NCI-H1930 (cell line): ENCODE results near the gene IL37.
"Not testable (repeated sequence)": the region's sequence is repeated elsewhere in the genome, so short reads cannot be mapped to it uniquely, and the experiment has no call there.

Experiments used
- DNase-seq, 2 experiments: peaks; one replicate each; lab custom pipeline; 2025; lab: John Stamatoyannopoulos, UW

IL37 gene

DNA sequence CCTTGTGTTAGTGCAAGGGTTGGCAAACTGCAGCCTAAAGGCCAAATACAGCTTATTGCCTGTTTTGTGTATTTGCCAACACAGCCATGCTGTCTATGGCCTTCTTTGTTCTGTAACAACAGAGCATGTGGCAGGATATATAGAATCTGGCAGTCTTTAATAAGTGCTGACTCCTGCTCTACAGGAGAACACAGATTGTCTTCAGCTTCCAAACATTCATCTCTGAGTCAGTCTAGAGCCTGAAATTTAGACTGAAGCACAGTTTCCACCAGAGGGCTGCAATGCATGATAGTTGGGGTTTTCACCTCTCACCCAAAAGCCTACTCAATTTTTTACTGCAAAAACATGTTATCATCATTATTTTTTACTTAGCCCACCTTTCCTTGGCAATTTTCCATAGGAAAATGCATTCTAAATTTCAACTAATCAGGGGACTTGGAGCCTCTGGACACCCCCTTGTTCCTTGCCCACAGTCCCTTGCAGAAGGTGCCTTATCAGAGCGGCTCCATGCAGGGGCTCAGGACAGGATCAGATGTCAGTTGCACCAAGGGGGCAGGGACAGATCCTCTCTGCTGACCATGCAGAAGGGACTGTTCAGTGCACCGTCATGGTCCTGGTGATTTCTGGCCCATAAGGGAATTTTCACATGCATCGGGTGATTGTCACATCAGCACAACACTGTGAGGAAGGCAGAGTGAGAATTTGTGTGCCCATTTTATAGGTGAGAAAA lies 12.4 kb downstream of the IL37 start:
- DNase-seq = no peak

DNA sequence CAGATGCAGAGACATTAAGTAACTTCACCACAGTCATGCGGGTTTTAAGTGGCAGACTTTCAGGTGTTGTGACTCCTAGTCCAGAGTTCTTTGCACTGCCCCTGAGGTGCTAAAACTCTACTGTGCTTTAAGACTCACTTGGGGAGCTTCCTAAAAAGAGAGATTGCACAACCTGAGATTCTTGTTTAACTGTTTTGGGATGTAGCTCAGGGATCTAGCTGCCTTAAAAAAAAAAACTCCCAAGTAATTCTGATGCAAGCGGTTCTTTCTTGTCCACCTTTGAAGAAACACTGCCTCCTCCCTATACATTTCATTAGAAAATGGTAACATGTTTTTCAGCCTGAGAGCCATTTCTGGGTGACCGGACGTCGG lies 13.0 kb downstream of the IL37 start:
- no peak for DNase-seq

DNA sequence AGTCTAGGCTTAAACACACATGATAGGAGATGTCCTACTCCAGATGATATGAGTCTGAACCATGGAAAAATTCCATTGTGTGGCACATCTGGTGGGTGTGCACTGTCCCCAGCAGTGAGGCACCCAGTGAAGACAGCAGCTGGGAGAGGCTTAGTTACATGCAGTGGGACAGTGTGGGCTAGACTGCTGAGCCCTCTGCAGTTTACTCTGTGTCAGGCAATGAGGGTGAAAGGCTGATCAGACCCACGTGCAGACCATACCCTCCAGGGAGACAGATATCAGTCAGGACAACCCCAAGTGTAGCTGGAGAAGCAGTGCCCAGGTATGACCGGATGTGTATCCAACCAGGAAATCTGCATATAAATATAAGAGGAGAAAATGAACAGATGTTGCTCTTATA lies 13.4 kb downstream of the IL37 start:
- no peak for DNase-seq

DNA sequence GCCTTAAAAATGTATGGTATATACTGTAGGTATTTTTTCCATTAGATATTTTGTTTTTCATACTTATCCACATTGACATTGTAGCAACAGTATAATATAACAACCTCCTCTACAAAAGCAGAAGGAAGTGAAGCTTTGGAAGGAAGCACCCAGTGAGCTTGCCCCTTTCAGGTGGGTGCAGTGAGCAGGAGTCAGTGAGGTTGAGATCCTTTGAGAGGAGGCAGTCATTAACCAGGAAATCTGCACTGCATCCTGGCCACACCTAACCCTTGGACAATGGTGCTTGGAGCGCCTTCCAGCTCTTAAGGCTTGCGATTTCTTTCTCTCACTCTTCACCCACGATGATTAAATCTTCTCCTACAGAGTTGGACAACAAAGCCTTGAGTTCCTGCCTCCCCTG lies 13.9 kb downstream of the IL37 start:
- no peak for DNase-seq

DNA sequence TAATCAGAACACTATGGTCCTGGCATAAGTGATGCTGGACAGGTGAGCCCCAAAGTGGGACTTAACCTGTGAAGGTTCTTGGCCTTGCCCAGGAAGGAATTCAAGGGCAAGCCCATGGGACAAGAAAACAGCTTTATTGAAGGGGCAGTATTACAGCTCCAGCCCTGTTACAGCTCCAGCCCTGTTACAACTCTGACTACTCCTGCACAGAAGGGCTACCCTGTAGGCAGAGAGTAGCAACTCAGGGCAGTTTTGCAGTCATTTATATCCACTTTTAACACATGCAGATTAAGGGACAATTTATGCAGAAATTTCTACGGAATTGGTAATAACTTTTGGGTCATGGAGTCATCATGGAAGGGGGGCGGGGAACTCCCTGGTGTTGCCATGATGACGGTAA lies 15.7 kb downstream of the IL37 start:
- no peak for DNase-seq

DNA sequence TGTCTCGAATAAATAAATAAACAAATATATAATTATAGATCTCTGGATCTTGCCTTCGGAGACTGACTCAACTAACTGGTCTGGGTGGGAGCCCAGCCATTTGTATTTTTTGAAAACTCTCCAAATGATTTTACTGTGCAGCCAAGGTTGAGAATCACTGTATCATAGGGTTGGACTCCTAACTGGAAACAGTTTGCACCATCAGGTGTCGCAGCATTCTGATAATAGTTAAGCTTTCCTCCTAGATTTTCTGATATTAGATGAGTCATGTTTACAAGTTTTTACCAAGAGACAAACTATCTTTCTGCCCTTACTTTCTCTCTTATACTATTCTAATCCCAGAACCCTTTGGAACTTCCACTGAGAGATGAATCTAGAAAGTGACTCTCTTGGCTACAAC lies 16.8 kb downstream of the IL37 start:
- no peak for DNase-seq

DNA sequence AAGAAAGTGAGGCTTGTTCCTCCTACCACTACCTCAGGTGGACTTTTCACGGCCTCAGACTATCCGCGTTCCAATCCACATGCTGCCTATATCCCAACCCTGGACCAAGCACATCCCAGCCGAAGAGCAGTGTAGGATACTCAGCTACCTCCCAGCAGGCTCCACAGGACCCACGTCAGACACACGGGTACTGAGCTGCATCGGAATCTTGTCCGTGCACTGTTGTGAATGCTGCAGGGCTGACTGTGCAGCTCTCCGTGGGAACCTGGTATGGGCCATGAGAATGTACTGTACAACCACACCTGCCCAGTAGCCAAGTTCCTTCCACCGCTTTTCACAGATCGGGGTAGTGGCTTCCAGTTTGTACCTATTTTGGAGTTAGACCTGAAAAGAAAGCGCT lies 22.3 kb downstream of the IL37 start:
- DNase-seq = no peak

DNA sequence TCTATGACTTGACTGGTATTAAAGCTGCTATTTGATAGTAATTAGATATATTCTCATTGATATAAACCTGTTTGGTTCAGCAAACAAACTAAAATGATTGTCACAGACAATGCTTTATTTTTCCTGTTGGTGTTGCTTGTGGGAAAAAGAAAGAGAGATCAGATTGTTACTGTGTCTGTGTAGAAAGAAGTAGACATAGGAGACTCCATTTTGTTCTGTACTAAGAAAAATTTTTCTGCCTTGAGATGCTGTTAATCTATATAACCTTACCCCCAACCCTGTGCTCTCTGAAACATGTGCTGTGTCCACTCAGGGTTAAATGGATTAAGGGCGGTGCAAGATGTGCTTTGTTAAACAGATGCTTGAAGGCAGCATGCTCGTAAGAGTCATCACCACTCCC lies 23.2 kb downstream of the IL37 start:
- DNase-seq = not testable (repeated sequence)

DNA sequence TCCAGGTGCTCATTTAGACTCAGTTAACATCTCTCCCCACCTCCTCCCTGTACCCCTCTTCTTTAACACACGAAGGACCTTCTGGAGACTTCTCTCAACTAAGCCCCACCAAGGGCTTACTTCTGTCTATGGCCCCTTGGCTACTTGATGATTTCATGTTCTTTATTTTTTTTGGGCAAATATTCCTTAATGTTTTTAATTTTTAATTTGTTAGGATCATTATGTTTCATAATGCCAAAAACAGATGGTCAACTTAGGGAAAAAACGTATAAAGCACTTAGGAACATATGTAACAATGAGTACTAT lies 25.9 kb downstream of the IL37 start:
- no peak for DNase-seq

DNA sequence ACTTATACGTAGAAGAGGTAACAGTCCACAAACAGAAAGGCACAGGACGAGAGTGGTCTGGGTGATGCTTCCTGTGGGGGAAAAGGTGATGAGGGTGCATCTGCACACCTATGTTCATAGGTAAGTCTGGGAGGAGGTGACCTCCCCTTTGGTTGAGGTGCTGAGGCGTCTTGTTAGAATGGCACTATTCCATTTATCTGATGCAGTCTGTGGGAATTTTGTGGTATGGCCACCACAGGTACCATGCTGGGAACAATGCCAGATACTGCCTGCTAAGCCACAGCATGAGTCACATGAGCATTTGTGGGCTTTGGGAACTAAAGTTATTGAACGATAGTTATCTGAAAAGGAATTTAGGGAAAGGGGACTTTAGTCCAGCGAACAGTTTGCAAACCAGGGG lies 27.9 kb downstream of the IL37 start:
- no peak for DNase-seq

DNA sequence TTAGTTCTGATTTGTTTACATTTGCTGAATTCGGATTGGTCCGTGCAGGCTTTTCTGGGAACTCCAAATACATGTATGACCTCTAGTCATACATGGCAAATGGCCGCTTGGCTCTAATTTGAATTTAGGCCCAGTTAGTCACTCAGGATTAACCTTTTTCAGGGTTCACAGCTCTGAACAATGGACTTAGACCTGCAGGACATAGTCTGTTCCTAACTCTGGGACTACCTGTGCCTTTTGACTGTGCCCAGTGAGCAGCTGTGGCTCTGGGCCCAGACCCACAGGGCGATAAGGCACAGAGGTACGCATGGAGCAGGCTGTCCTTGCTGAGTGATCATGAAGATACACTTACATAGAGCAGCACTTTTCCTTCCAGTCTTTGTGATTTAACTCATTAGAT lies 28.5 kb downstream of the IL37 start:
- no peak for DNase-seq

DNA sequence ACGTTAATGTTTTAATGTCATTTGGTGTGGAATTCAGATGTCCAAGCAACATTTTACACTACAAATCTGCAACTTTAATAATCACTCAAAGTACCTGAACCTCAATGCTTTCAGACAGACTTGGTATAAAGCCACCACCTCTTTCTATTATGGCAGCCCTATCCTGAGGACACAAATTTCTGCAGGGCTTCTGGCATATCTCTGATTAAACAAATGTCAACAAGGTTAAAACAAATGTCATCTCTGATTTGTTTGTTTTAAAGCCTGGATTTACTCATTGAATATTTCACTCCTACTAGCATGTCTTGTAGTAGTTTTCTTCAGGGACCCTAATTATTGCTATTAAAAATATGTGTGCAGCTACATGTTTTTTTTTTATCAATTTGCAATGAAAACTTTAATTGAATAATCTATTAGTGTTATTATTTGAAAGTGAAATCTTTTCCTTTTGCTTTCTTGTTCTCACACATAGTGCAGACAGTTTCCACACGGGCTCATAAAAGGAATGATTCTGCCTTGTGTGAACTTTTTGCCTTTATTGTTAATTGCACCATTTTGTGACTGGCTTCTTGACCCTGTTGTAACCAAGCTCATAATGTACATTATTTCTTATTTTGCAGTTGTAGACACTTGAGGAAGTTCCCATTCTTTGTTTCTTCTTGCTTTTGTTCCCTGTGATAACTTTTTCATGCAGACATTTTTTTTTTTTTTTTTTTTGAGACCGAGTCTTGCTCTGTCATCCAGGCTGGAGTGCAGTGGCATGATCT lies 30.1 kb downstream of the IL37 start:
- no peak for DNase-seq

DNA sequence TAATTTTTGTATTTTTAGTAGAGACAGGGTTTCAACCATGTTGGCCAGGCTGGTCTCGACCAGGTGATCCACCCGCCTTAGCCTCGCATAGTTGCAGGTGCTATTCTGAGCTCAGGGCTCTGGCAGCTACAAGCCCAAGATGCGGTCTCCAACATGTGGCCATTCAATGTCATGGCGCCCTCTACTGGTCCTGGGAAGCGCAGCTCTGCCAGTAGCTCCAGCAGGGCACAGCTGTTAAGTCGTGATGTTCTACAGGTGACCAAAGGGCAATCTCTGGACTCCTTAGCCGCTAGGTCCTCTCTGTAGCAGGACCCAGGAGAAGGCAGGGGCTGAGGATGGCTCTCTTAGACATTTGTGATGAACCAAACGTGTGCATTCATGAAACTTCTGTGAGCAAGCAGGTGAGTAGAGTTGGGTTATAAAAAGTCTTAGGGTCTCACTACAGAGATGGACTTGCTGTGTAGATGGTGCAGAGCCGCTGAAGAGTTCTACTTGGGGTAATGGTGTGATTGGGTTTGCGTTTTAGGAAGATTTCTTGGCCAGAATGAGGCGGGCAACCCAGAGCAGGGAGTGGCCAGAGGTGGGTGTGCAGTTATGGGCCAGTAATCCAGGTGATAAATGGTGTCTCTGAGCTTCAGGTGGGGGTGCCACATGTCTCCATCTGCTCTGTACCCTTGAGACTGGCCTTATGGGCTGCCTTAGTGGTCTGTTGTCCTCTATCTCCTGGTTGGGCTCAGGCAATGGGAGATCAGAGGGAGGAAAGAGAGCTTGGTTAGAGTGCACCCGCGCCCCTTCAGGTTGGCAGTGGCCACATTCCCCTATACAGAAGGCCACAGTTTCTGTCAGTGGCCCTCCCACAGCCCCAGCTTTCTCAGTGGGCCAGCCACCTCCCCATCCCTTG lies 31.0 kb downstream of the IL37 start:
- peak; percentile 58 to 77 for DNase-seq

DNA sequence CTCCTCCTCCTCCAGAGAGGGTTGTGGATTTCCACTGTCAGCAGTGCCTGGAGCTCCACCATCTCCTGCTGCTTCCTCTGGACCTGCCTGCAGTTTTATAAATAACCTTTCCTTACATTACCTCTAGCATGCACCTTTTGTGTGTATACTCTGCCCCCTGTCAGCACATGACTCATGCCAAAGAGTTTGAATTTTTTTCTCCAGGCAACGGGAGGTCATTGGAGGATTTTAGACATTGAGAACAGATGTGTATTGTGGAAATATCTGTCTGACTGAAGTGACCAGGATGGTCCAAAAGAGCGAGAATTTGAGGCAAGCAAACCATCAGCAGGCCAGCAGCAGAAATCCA lies 31.7 kb downstream of the IL37 start:
- DNase-seq = no peak

DNA sequence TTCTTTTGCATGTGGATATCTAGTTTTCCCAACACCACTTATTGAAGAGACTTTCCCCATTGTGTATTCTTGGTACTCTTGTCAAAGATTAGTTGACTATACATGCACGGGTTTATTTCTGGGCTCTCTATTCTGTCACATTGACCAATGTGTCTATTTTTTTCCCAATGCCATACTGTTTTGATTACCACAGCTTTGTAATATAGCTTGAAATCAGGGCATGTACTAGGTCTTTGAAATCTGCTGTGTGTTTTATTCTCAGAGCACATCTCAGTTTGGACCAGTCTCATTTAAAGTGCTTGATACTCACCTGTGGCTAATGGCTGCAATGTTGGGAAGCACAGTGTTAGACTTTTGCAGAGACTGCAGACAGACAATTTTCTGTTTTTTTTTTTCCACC lies 34.0 kb downstream of the IL37 start:
- DNase-seq = no peak

DNA sequence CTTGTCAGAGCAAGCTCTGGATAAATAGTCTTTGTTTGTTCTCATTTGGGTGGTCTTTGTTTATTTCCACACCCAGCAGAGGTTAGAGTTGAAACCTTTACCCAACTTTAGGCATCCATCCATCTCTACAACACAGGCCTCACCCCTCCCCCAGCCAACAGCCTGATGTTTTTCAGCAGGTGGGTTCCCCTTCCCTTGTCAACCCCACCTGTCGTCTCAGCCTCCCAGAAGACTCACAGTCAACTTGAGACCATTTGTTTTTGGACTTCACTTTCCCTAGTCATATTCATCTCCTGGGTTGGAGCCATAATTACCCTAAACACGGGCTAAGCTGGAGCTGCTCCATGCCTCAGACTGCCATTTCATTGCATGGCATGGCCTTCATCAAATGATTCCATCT lies 35.1 kb downstream of the IL37 start:
- no peak for DNase-seq

DNA sequence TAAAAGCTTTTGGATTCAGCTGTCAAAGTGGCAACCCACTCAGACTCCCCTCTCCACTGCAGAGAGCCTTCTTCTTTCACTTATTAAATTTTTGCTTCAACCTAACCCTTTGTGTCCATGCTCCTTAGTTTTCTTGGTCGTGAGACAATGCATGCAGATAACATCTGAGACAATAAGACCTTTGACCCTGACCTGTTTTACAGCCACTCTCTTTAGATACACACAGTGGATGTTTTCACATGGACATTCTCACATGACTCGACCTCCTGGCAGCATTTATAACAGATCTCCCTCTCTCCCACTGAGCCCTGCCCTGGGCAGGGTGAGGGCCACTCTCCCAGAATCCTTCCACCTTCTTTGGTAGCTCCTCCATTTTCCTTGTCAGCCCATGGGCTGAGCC lies 36.4 kb downstream of the IL37 start:
- no peak for DNase-seq

DNA sequence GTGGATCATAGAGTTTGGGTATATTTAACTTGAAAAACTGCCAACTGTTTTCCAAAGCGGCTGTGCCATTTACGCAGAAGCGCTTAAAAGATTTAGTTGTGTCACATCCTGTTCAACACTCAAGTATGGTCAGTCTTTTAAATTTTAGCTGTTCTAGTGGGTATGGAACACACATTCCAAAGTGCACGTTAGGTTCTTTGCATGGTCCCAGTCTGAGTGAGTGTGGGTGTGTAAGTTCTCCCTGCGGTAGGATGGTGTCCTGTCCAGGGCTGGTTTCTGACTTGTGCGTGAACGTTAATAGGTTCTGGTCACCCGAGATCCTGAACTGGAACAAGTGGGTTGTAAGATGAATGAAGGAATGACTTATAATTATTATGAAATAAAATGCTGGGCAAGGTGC lies 38.5 kb downstream of the IL37 start:
- DNase-seq = no peak

DNA sequence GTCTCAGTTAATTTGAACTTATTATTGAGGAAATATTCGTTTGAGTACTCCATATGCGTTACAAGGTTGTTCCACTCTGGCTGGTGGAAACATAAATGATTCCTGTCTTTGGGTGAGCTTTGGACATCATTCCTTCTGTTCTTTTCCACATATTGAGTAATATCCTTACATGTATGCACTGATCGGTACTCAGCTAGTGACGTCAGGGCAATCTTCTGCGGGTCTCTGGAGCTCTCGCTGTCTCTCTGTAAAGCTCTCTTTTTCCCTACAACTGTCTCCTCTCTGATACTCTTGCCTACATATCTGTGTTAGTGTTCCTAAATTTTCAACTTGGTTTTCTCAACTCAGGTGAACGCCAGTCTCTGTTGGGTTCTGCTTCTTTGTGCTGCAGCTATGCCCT lies 43.4 kb downstream of the IL37 start:
- DNase-seq = no peak

DNA sequence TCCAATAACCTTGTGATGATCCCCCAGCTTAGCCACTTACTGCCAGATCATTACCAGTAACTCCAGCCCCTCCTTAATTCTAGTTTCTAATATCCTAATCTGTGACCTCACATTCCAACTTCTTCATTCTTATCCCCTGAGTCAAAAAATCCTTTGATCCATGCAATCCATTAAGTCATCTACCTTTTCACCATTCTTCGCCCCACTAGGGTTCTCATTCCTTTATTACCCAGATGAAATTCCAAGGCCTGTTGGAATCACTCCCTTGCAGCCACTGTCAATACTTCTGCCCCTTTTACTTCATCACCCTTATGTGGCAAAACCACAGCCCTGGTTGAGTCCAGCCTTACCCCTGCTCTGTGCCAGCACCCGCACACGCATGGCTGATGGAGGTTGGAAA lies 46.5 kb downstream of the IL37 start:
- DNase-seq = no peak

DNA sequence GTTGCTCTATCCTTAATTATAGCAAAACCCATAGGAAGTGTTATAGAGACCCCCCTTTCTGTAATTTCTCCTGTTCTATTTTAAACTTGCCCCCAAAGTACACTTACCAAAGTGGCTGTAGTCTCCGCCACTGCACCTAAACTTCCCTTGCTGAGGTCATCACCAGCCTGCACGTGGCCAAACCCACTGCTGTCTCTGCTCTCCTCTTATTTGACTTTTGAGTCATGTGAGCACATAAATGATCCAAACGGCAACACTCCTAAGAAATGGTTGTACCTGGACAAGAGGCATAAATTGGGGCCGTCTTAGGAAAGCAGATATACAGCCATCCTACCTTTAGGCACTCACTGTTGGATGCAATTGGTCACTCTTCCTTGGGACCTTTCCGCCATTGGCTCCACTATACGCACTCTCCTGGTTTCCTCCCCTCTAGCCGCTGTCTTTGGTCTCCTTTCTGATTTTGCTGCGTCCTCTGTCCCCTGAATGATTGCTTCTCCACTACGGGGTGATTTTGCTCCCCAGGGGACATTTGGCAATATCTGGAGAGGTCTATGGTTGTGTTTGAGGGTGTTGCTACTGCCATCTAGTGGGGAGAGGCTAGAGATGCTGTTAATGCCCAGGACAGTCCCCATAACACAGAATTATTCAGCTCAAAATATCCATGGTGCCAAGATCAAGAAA lies 47.6 kb downstream of the IL37 start:
- peak in 1 of 2 experiments; percentile 36 for DNase-seq

DNA sequence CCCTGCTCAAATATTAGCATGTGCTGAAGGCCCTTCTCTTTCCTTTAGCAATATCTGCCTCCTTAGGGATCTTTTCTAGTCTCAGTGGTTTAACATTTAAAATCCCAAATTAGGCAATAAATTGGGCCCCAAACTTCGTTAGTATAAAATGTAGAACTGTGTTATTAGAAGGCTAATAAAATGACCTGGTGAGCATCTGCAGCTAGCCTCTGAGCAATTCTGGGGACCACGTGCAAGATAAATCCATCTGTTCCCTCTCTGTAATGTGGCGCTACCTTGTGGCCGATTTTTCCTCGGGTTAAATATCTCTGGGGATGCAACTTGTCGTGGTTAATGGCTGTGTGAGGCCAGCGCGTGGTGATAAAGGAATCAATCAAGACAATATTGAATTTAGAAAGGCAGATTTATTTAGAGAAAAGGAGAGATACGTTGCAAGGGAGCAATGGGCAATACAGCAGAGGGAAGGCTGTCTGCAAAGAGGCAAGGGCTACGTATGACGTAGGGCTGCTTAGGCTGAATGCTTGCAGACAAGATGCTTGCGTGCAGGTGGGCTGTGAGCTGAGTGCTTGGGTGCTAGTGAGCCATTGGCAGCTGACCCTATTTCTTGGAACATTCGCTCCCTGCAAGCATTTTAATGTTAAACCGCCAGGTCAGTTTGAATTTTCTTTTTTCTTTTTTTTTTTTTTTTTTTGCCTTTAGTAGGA lies 48.3 kb downstream of the IL37 start:
- peak; percentile 22 to 50 for DNase-seq
